ENCODE results near the gene PCDH9. TPM values are rescaled to one million over a fixed set of nuclear protein-coding genes. Genes with fewer than 3 reads are reported as not detected.

Gene PCDH9
- total RNA-seq, 2 donors from 2014 or later: 0.95 to 1.8 TPM

DNA sequence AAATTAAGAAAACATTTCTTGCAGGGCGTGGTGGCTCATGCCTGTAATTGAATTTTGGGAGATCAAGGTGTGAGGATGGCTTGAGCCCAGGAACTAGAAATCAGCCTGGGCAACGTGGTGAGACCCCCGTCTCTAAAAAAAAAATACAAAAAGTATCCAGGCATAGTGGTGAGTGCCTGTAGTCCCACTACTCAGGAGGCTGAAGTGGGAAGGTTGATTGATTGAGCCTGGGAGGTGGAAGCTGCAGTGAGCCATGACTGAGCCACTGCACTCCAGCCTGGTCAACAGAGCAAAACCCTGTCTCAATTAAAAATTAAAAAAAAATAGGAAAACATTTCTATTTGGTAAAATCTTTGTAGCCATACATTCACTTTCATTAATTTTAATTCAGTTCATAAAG, 526.5 kb downstream of the PCDH9 start:
- no peak overlapping the region for H3K4me3 Mint-ChIP-seq
- H3K36me3 ChIP-seq (ENCODE audit: control insufficient read depth, insufficient read depth, low read length): no peaks in the 10 kb centered on the region
- no peak overlapping the region for H3K4me3 ChIP-seq (ENCODE audit: low read length)
- TF ChIP-seq, protein P1, sequence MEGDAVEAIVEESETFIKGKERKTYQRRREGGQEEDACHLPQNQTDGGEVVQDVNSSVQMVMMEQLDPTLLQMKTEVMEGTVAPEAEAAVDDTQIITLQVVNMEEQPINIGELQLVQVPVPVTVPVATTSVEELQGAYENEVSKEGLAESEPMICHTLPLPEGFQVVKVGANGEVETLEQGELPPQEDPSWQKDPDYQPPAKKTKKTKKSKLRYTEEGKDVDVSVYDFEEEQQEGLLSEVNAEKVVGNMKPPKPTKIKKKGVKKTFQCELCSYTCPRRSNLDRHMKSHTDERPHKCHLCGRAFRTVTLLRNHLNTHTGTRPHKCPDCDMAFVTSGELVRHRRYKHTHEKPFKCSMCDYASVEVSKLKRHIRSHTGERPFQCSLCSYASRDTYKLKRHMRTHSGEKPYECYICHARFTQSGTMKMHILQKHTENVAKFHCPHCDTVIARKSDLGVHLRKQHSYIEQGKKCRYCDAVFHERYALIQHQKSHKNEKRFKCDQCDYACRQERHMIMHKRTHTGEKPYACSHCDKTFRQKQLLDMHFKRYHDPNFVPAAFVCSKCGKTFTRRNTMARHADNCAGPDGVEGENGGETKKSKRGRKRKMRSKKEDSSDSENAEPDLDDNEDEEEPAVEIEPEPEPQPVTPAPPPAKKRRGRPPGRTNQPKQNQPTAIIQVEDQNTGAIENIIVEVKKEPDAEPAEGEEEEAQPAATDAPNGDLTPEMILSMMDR (conservative IDR thresholded peaks at IDR 0.05): no peak
- H3K27ac ChIP-seq (ENCODE audit: low read depth, low read length): no peak overlapping the region
- no peaks in the 10 kb centered on the region for H3K27me3 ChIP-seq (ENCODE audit: control insufficient read depth, insufficient read depth, low read length, poor library complexity, severe bottlenecking)
- H3K9me3 ChIP-seq (ENCODE audit: control insufficient read depth, low read length): no peaks in the 10 kb centered on the region
- no peaks in the 10 kb centered on the region for H3K9me3 Mint-ChIP-seq
- no peaks in the 10 kb centered on the region for H3K4me1 ChIP-seq (ENCODE audit: control insufficient read depth, insufficient read depth, low read length)
- no peak overlapping the region for H3K9ac ChIP-seq (ENCODE audit: extremely low read depth, low read length, poor library complexity, severe bottlenecking)
- DNase-seq: no peak
- H3K4me1 Mint-ChIP-seq: no peaks in the 10 kb centered on the region
- H3K27ac Mint-ChIP-seq: no peak overlapping the region
- H3K27me3 Mint-ChIP-seq (ENCODE audit: insufficient read depth): no peaks in the 10 kb centered on the region
- H3K36me3 Mint-ChIP-seq (ENCODE audit: low read depth): no peaks in the 10 kb centered on the region
- WGBS, 2 experiments (ENCODE audit: insufficient coverage in 1 of 2, insufficient read length in 1 of 2): 87 to 89% methylated on average over 3 of the region's 3 CpGs

DNA sequence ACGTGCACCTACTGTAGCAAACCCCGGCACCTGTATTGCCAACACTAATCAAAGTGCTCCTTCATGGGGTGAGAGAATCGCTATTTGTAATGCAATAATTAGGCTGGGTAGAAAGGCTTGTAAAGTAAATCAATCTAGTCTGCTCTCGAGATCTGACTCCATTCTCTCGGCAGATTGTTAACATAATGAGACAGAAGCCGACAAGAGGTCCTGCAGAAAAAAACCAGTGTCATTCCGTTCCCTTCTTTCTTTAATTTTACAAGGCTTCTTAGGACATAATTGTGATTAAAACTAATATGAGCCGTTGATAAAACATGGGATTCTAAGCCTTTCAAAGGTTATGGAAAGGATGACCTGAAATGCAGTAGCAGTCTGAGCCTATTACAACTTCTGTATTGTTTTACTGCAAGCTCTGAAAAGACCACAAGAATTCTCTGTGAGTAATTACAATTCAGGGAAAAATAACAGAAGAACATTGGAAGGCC, 530.0 kb downstream of the PCDH9 start:
- H3K36me3 Mint-ChIP-seq (ENCODE audit: low read depth): no peaks in the 10 kb centered on the region
- H3K27ac Mint-ChIP-seq: no peak overlapping the region
- H3K4me3 Mint-ChIP-seq: no peak overlapping the region
- Histone ChIP-seq H3K4me3 (ENCODE audit: low read length) (no peak overlapping the region), H3K9me3 (ENCODE audit: control insufficient read depth, low read length) (no peaks in the 10 kb centered on the region), H3K27me3 (ENCODE audit: control insufficient read depth, insufficient read depth, low read length, poor library complexity, severe bottlenecking) (no peaks in the 10 kb centered on the region), H3K27ac (ENCODE audit: low read depth, low read length) (no peak overlapping the region), H3K9ac (ENCODE audit: extremely low read depth, low read length, poor library complexity, severe bottlenecking) (no peak overlapping the region), H3K4me1 (ENCODE audit: control insufficient read depth, insufficient read depth, low read length) (no peaks in the 10 kb centered on the region), H3K36me3 (ENCODE audit: control insufficient read depth, insufficient read depth, low read length) (no peaks in the 10 kb centered on the region)
- 80 to 91% methylated on average over 3 to 8 of the region's 8 CpGs for WGBS, 2 experiments (ENCODE audit: insufficient coverage in 1 of 2, insufficient read length in 1 of 2)
- H3K9me3 Mint-ChIP-seq: no peaks in the 10 kb centered on the region
- no peaks in the 10 kb centered on the region for H3K4me1 Mint-ChIP-seq
- TF ChIP-seq, protein P1 (conservative IDR thresholded peaks at IDR 0.05): no peak
- H3K27me3 Mint-ChIP-seq (ENCODE audit: insufficient read depth): no peaks in the 10 kb centered on the region
- DNase-seq: no peak

DNA sequence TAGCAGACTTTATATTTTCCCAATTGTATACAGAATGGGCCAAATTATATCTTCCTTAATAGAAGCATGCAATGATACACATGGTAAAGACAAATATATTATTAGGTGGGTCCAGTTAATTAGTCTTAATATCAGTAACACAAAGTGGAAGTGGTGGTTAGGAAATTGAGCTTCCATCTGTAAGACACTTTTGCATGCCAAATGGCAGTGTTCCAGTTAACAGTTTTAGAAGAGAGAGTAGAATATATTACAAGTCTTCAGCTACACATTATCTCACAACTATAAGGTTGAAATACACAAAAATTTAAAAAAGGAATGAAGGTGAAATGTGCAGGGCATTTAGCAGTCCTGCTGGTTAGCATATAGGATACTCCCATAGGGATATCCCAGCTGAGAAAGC, 536.5 kb downstream of the PCDH9 start:
- no peaks in the 10 kb centered on the region for H3K9me3 ChIP-seq (ENCODE audit: control insufficient read depth, low read length)
- Mint-ChIP-seq H3K4me3 (no peak overlapping the region), H3K27ac (no peak overlapping the region), H3K9me3 (no peaks in the 10 kb centered on the region), H3K4me1 (no peaks in the 10 kb centered on the region), H3K27me3 (ENCODE audit: insufficient read depth) (no peaks in the 10 kb centered on the region), H3K36me3 (ENCODE audit: low read depth) (no peaks in the 10 kb centered on the region)
- H3K4me1 ChIP-seq (ENCODE audit: control insufficient read depth, insufficient read depth, low read length): no peaks in the 10 kb centered on the region
- H3K36me3 ChIP-seq (ENCODE audit: control insufficient read depth, insufficient read depth, low read length): no peaks in the 10 kb centered on the region
- TF ChIP-seq, protein P1 (conservative IDR thresholded peaks at IDR 0.05): no peak
- H3K9ac ChIP-seq (ENCODE audit: extremely low read depth, low read length, poor library complexity, severe bottlenecking): no peak overlapping the region
- H3K4me3 ChIP-seq (ENCODE audit: low read length): no peak overlapping the region
- H3K27ac ChIP-seq (ENCODE audit: low read depth, low read length): no peak overlapping the region
- no peaks in the 10 kb centered on the region for H3K27me3 ChIP-seq (ENCODE audit: control insufficient read depth, insufficient read depth, low read length, poor library complexity, severe bottlenecking)
- DNase-seq: no peak
